ENCODE data around the gene APP.

- TF ChIP-seq CTCF (IDR thresholded peaks at IDR 0.05) (no peak), POLR2AphosphoS5 (IDR thresholded peaks at IDR 0.05) (no peak)
Measured at GRCh38 chr21:26020510-26020909, 150.1 kb downstream of the APP start.

Measured in breast epithelium (tissue), 3 donors.